ENCODE measurements around the gene DOCK9. TPM values are rescaled to one million over a fixed set of nuclear protein-coding genes. Genes with fewer than 3 reads are reported as not detected.

Gene DOCK9
- polyA plus RNA-seq, 3 donors from 2014 or later, result 2.1 to 6.3 (median 4.1) TPM

DNA sequence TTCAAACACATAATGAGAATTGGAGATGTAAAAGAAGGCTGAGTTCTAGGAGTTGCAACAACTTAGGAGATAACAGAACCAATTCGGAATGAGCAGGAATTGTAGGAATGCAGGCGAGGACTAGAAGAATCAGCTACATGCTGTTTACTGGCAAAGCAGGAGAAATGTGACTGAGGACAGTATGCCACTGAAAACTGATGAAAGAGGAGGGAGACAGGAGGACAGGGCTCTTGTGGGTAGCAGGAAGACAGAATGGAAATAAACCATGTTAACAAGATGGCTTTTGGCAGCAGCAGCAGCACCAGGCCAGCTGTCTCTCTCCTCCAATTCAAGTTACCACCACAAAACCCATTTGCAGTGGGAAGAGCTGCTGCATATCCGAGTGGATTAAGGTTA lies 134.4 kb downstream of the DOCK9 start:
- peaks cover 19 to 34% (median 32%) of the 10 kb centered on the region in 3 donors for H3K36me3 Mint-ChIP-seq
- no peaks in the 10 kb centered on the region for H3K9me3 Mint-ChIP-seq
- H3K4me3 Mint-ChIP-seq, result no peak overlapping the region
- H3K27me3 Mint-ChIP-seq (ENCODE audit: low read depth in 3 of 3), result peaks cover 0 to 2% (median 0%) of the 10 kb centered on the region in 3 donors
- H3K4me1 Mint-ChIP-seq, result no peaks in the 10 kb centered on the region
- DNase-seq, result no peak
- H3K27ac Mint-ChIP-seq, result no peak overlapping the region

- Mint-ChIP-seq H3K9me3 (no peaks in the 10 kb centered on the region), H3K4me3 (no peak overlapping the region), H3K27me3 (ENCODE audit: low read depth in 3 of 3) (no peaks in the 10 kb centered on the region), H3K36me3 (peaks cover 18 to 29% (median 27%) of the 10 kb centered on the region in 3 donors), H3K4me1 (no peaks in the 10 kb centered on the region), H3K27ac (no peak overlapping the region)
- peak; percentile 28 to 39 (median 35) for DNase-seq
These were observed 134.9 kb downstream of the DOCK9 start for GRCh38 chr13:98842858-98843481.

GRCh38 chr13:98842070-98842469 lies 135.8 kb downstream of the DOCK9 start:
- DNase-seq, result no peak
- no peak overlapping the region for H3K4me3 Mint-ChIP-seq
- no peaks in the 10 kb centered on the region for H3K9me3 Mint-ChIP-seq
- H3K4me1 Mint-ChIP-seq, result no peaks in the 10 kb centered on the region
- no peaks in the 10 kb centered on the region for H3K27me3 Mint-ChIP-seq (ENCODE audit: low read depth in 3 of 3)
- H3K36me3 Mint-ChIP-seq, result peaks cover 15 to 25% (median 19%) of the 10 kb centered on the region in 3 donors
- H3K27ac Mint-ChIP-seq, result no peak overlapping the region

- no peak overlapping the region for H3K4me3 Mint-ChIP-seq
- H3K36me3 Mint-ChIP-seq, result peaks cover 7 to 24% (median 11%) of the 10 kb centered on the region in 3 donors
- no peaks in the 10 kb centered on the region for H3K9me3 Mint-ChIP-seq
- H3K4me1 Mint-ChIP-seq, result no peaks in the 10 kb centered on the region
- DNase-seq, result peak in 1 of 3 donors; percentile 8
- no peak overlapping the region for H3K27ac Mint-ChIP-seq
- peaks cover 0 to 1% (median 0%) of the 10 kb centered on the region in 3 donors for H3K27me3 Mint-ChIP-seq (ENCODE audit: low read depth in 3 of 3)
These were observed 137.8 kb downstream of the DOCK9 start for GRCh38 chr13:98839856-98840769.

DNA sequence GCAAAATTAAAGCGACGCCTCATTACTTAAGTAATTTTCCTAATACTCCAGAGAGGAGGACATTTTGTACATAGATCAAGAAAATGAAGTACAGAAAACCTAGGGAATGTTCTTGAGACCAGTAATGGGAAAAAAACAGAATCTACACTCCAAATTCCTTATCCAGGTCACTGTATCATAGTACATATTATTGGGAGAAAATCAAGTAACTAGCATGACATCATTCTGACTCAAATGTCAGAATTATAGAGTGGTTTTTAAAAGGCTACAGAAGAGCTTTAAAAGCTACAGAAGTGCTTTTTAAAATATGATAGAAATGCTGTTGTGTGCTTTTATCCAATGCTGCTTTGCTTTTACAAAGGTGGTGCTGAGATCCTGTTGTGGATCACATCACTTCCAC lies 139.1 kb downstream of the DOCK9 start:
- no peak for DNase-seq
- H3K4me1 Mint-ChIP-seq, result no peaks in the 10 kb centered on the region
- no peak overlapping the region for H3K27ac Mint-ChIP-seq
- H3K4me3 Mint-ChIP-seq, result no peak overlapping the region
- peaks cover 0 to 1% (median 0%) of the 10 kb centered on the region in 3 donors for H3K27me3 Mint-ChIP-seq (ENCODE audit: low read depth in 3 of 3)
- no peaks in the 10 kb centered on the region for H3K9me3 Mint-ChIP-seq
- peaks cover 0 to 29% (median 9%) of the 10 kb centered on the region in 3 donors for H3K36me3 Mint-ChIP-seq

DNA sequence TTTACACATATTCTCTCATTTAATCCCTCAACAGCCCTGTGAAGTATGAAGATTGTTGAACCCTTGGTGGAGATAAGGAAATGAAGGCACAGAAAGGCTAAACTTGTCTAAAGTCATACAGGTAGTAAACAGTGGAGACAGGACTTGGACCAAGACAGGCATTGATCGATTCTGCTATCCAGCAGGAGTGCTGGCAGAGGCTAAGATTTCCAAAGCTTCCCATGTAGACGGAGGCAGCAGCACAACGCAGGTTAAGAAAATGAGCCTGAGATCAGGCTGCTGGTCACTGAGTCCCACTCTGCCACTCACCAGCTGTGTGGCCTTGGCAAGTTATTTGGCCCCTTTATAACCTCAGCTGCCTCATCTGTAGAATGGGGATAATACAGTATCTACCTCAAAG lies 140.0 kb downstream of the DOCK9 start:
- Mint-ChIP-seq H3K9me3 (no peaks in the 10 kb centered on the region), H3K27ac (no peak overlapping the region), H3K4me1 (no peaks in the 10 kb centered on the region), H3K4me3 (no peak overlapping the region), H3K36me3 (peaks cover 6 to 31% (median 12%) of the 10 kb centered on the region in 3 donors), H3K27me3 (ENCODE audit: low read depth in 3 of 3) (peaks cover 0 to 1% (median 0%) of the 10 kb centered on the region in 3 donors)
- no peak for DNase-seq

DNA sequence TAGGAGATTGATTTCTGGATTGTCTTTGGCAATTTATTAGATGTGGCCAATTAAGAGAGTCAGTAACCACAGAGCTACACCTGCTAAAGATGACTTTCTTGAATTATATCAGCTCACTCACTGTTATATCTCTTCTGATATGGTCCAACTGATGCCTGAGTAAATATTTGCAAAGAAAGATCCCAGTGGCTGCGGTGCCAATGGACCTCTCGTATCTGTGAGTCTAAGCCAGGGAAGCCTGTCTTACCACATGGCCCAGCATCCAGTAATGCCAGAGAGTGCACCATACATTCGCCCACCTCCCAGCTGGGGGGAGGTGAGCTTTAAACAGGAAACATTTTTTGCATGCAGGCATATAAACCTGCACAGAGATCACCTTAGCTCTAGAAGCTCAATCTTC lies 142.7 kb downstream of the DOCK9 start:
- no peak for DNase-seq
- Mint-ChIP-seq H3K27ac (no peak overlapping the region), H3K4me3 (no peak overlapping the region), H3K9me3 (no peaks in the 10 kb centered on the region), H3K4me1 (no peaks in the 10 kb centered on the region), H3K27me3 (ENCODE audit: low read depth in 3 of 3) (peaks cover 0 to 1% (median under 1%) of the 10 kb centered on the region in 3 donors), H3K36me3 (peaks cover 20 to 57% (median 31%) of the 10 kb centered on the region in 3 donors)

DNA sequence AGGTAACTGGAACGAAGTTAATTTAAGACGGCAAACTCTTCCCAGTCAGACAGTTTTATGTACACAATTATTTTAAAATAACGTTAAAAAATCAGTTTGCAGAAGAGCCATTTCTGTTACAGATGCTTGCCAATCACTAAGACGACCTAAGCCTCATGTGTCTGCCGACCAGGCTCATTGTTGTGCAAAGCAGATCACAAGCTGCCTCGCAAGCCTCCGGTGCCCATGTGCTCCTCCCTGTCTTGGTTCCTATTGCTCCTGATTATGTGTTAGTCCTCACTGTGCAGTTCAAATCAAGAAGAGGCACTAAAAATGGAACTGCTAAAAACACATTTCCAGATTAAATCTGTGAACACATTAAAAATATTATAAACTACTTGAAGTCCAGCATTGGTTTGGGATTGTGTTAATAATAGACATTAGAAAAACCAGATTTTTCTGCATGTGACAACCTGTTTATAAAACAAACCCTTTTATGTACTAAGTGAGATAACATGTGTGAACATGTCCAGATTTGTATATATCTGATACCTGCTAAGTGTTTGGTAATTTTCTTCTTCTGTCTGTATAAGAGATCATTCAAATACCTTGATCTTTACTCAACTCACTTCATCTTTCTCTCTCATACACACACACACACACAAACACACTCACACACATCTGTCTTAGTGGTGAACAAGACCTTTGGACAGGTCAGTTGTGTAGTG lies 143.5 kb downstream of the DOCK9 start:
- peaks cover 21 to 63% (median 34%) of the 10 kb centered on the region in 3 donors for H3K36me3 Mint-ChIP-seq
- DNase-seq, result no peak
- no peaks in the 10 kb centered on the region for H3K9me3 Mint-ChIP-seq
- no peaks in the 10 kb centered on the region for H3K4me1 Mint-ChIP-seq
- H3K4me3 Mint-ChIP-seq, result no peak overlapping the region
- H3K27ac Mint-ChIP-seq, result no peak overlapping the region
- H3K27me3 Mint-ChIP-seq (ENCODE audit: low read depth in 3 of 3), result peaks cover 0 to 2% (median 1%) of the 10 kb centered on the region in 3 donors

DNA sequence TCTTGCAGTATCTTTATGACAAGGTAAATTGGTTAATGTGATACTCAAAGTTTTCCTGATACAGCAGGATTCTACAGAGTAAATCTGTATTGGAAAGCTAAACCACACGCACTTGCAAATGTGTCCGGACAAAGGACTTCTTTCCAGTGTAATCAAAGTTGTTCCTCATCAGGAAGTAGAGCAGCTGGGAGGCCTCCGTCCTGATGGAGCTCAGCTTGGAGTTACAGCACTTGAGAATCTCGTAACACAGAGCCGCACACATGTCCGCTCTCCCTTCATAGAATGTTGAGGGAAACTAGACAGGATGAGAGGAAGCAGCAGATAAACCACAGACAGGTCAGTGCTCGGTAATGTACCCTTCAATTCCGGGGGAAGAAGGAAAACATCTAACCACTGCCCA lies 146.6 kb downstream of the DOCK9 start:
- Mint-ChIP-seq H3K27ac (no peak overlapping the region), H3K27me3 (ENCODE audit: low read depth in 3 of 3) (peaks cover 0 to 4% (median 1%) of the 10 kb centered on the region in 3 donors), H3K4me1 (no peaks in the 10 kb centered on the region), H3K36me3 (peaks cover 40 to 80% (median 45%) of the 10 kb centered on the region in 3 donors), H3K4me3 (no peak overlapping the region), H3K9me3 (no peaks in the 10 kb centered on the region)
- DNase-seq, result no peak

DNA sequence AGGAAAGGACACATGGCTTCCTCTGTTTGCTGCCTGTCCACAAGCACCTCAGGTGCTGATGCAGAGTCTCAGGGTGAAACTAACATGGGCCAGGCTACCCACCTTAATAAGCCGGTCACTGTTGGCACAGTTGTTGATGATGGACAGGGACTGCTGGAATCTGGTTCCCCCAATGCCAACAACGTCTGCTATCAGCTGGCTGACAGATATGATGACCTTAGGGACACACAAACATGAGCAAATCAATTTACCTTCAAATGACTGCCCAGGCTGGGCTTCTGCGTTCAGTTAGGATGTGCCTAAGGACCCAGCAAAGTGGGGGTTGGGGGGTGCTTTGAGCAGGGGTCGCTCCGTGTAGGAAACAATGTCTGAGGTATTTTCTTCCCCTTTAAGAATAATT lies 148.3 kb downstream of the DOCK9 start:
- no peak for DNase-seq
- Mint-ChIP-seq H3K27me3 (ENCODE audit: low read depth in 3 of 3) (peaks cover 0 to 4% (median 0%) of the 10 kb centered on the region in 3 donors), H3K36me3 (peaks cover 45 to 82% (median 51%) of the 10 kb centered on the region in 3 donors), H3K9me3 (peaks cover 0 to 2% (median 0%) of the 10 kb centered on the region in 6 donors), H3K27ac (no peak overlapping the region), H3K4me3 (no peak overlapping the region), H3K4me1 (no peaks in the 10 kb centered on the region)

GRCh38 chr13:98828614-98829013 lies 149.2 kb downstream of the DOCK9 start:
- peaks cover 0 to 2% (median 0%) of the 10 kb centered on the region in 6 donors for H3K9me3 Mint-ChIP-seq
- H3K27ac Mint-ChIP-seq, result no peak overlapping the region
- H3K4me1 Mint-ChIP-seq, result no peaks in the 10 kb centered on the region
- H3K4me3 Mint-ChIP-seq, result no peak overlapping the region
- H3K27me3 Mint-ChIP-seq (ENCODE audit: low read depth in 3 of 3), result peaks cover 0 to 4% (median 2%) of the 10 kb centered on the region in 3 donors
- peaks cover 39 to 84% (median 59%) of the 10 kb centered on the region in 3 donors for H3K36me3 Mint-ChIP-seq
- no peak for DNase-seq

GRCh38 chr13:98827449-98827848 lies 150.4 kb downstream of the DOCK9 start:
- H3K27me3 Mint-ChIP-seq (ENCODE audit: low read depth in 3 of 3), result peaks cover 0 to 4% (median 2%) of the 10 kb centered on the region in 3 donors
- no peak for DNase-seq
- H3K9me3 Mint-ChIP-seq, result peaks cover 0 to 2% (median 0%) of the 10 kb centered on the region in 6 donors
- H3K4me1 Mint-ChIP-seq, result no peaks in the 10 kb centered on the region
- H3K27ac Mint-ChIP-seq, result no peak overlapping the region
- H3K36me3 Mint-ChIP-seq, result peaks cover 34 to 81% (median 60%) of the 10 kb centered on the region in 3 donors
- no peak overlapping the region for H3K4me3 Mint-ChIP-seq

DNA sequence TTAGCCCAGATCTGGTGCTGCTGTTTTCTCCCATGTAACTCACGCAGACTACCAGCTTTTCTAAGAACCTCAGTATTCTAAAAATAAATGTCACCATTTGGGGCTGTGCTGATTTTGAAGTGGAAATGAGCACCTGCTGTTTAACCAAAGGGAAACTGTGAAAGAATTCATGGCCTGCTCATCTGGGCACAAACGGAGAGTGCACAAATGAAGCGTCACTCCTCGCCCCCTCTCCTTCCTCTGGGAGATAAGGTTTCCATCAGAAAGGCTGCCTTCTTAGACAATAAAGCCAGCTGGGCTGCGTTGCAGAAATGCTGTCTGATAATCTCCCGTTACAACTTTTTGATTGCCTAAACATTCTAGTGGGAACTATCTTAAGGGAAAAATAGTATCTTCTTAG lies 151.7 kb downstream of the DOCK9 start:
- H3K4me3 Mint-ChIP-seq, result no peak overlapping the region
- no peaks in the 10 kb centered on the region for H3K4me1 Mint-ChIP-seq
- no peak for DNase-seq
- H3K27ac Mint-ChIP-seq, result no peak overlapping the region
- peaks cover 0 to 2% (median 0%) of the 10 kb centered on the region in 6 donors for H3K9me3 Mint-ChIP-seq
- H3K36me3 Mint-ChIP-seq, result peaks cover 36 to 83% (median 68%) of the 10 kb centered on the region in 3 donors
- peaks cover 0 to 4% (median 2%) of the 10 kb centered on the region in 3 donors for H3K27me3 Mint-ChIP-seq (ENCODE audit: low read depth in 3 of 3)

Data from immature natural killer cell (primary cell).